AG10803 (cell line): ENCODE data around the gene MOB1B.
A peak's percentile ranks its signal among the peaks of the same experiment; 100 is the strongest.

Experiments used
- DNase-seq: peaks from one replicate; pipeline ENCODE4 v3.0.0; 2010; ENCODE audit warnings: low read depth
- H3K4me3 ChIP-seq: 2 replicates; pipeline ENCODE4 v1.5.1; 2011; ENCODE audit warnings: mild to moderate bottlenecking, low read length, control low read depth
- CTCF ChIP-seq: conservative IDR thresholded peaks from 2 replicates; pipeline ENCODE4 v1.5.1; 2011; ENCODE audit warnings: mild to moderate bottlenecking, low read length, control low read depth, inconsistent platforms

The MOB1B gene

GRCh38 chr4:70927502-70928137 is 25.5 kb downstream of the MOB1B start:
- no peak for TF ChIP-seq CTCF
- no peak for DNase-seq

GRCh38 chr4:70930530-70931256 is 28.5 kb downstream of the MOB1B start:
- H3K4me3 ChIP-seq, result no peak overlapping the region
- TF ChIP-seq CTCF, result no peak
- DNase-seq, result no peak

More at GRCh38 chr4:70927502-70928137, 25.5 kb downstream of the MOB1B start:
- no peak overlapping the region for H3K4me3 ChIP-seq

- DNase-seq, result no peak
- H3K4me3 ChIP-seq, result no peak overlapping the region
These were observed 29.2 kb downstream of the MOB1B start for GRCh38 chr4:70931347-70931746.

GRCh38 chr4:70932984-70933383 is 30.8 kb downstream of the MOB1B start:
- no peak for TF ChIP-seq CTCF
- no peak overlapping the region for H3K4me3 ChIP-seq
- DNase-seq, result no peak

More at GRCh38 chr4:70931347-70931746, 29.2 kb downstream of the MOB1B start:
- no peak for TF ChIP-seq CTCF

- no peak overlapping the region for H3K4me3 ChIP-seq
- no peak for DNase-seq
- TF ChIP-seq CTCF, result no peak
These were observed 33.0 kb downstream of the MOB1B start for GRCh38 chr4:70935038-70935695.

GRCh38 chr4:70936200-70936787 is 34.1 kb downstream of the MOB1B start:
- DNase-seq, result peak; percentile 23
- no peak for TF ChIP-seq CTCF

More at GRCh38 chr4:70936200-70936787, 34.1 kb downstream of the MOB1B start:
- H3K4me3 ChIP-seq, result no peak overlapping the region
